Measurements from ENCODE around the gene USP24.
A peak's percentile ranks its signal among the peaks of the same experiment; 100 is the strongest.

Gene USP24

GRCh38 chr1:55064071-55064581 lies 151.0 kb downstream of the USP24 start:
- DNase-seq, result no peak

- no peak for DNase-seq
Observed at GRCh38 chr1:55063577-55063942, 151.6 kb downstream of the USP24 start.

GRCh38 chr1:55062801-55063576 lies 152.2 kb downstream of the USP24 start:
- no peak for DNase-seq

GRCh38 chr1:55061706-55062321 lies 153.3 kb downstream of the USP24 start:
- no peak for DNase-seq

GRCh38 chr1:55061000-55061705 lies 154.0 kb downstream of the USP24 start:
- DNase-seq, result no peak

GRCh38 chr1:55060133-55060999 lies 154.8 kb downstream of the USP24 start:
- peak; percentile 39 for DNase-seq

- DNase-seq, result peak; percentile 17
Observed at GRCh38 chr1:55059302-55060132, 155.6 kb downstream of the USP24 start.

- DNase-seq, result no peak
Observed at GRCh38 chr1:55057956-55058298, 157.2 kb downstream of the USP24 start.

GRCh38 chr1:55057270-55057955 lies 157.8 kb downstream of the USP24 start:
- DNase-seq, result no peak

- no peak for DNase-seq
Observed at GRCh38 chr1:55056632-55056992, 158.6 kb downstream of the USP24 start.

GRCh38 chr1:55055951-55056631 lies 159.1 kb downstream of the USP24 start:
- no peak for DNase-seq

- no peak for DNase-seq
Observed at GRCh38 chr1:55055084-55055882, 159.9 kb downstream of the USP24 start.

GRCh38 chr1:55054396-55054795 lies 160.8 kb downstream of the USP24 start:
- DNase-seq, result no peak

GRCh38 chr1:55053265-55053954 lies 161.8 kb downstream of the USP24 start:
- DNase-seq, result no peak

GRCh38 chr1:55052221-55053142 lies 162.7 kb downstream of the USP24 start:
- no peak for DNase-seq

GRCh38 chr1:55051621-55052020 lies 163.5 kb downstream of the USP24 start:
- no peak for DNase-seq

GRCh38 chr1:55051169-55051568 lies 164.0 kb downstream of the USP24 start:
- no peak for DNase-seq

- no peak for DNase-seq
Observed at GRCh38 chr1:55050283-55050682, 164.9 kb downstream of the USP24 start.
